CD14-positive monocyte (primary cell): ENCODE data around the gene MSS51. TPM values are rescaled to one million over a fixed set of nuclear protein-coding genes. Genes with fewer than 3 reads are reported as not detected.

Experiments
- DNase-seq, 3 donors: peaks; one replicate each; pipeline ENCODE4 v3.0.0-alpha.2; 2011 to 2022
- H2AFZ ChIP-seq: 2 replicates; pipeline ENCODE4 v1.6.0; 2012; ENCODE audit warnings: mild to moderate bottlenecking, low read depth, low read length, inconsistent platforms; ENCODE audit not compliant: insufficient read depth, poor library complexity, severe bottlenecking
- H3K27ac ChIP-seq, 2 donors: 1 replicate in 1 of 2; 2 replicates in 1 of 2; pipeline ENCODE4 v1.5.1; 2012 to 2013; ENCODE audit warnings: low read length in 2 of 2, control low read depth in 1 of 2, inconsistent platforms in 1 of 2, low read depth in 1 of 2, mild to moderate bottlenecking in 1 of 2
- H3K27me3 ChIP-seq, 2 donors: one replicate each; pipeline versions ENCODE4 v1.6.0 to v1.6.1; 2011 to 2013; ENCODE audit warnings: low read length in 2 of 2; ENCODE audit not compliant: control insufficient read depth in 2 of 2, insufficient read depth in 2 of 2
- H3K36me3 ChIP-seq, 2 donors: replicated peaks in 1 of 2; 1 replicate in 1 of 2; 2 replicates in 1 of 2; pipeline versions ENCODE4 v1.5.1 to v1.6.1; 2012 to 2013; ENCODE audit warnings: low read length in 2 of 2, control low read depth in 1 of 2, inconsistent platforms in 1 of 2, mild to moderate bottlenecking in 1 of 2; ENCODE audit not compliant: insufficient read depth in 2 of 2, control insufficient read depth in 1 of 2
- H3K4me1 ChIP-seq, 2 donors: 1 replicate in 1 of 2; 2 replicates in 1 of 2; pipeline versions ENCODE4 v1.5.1 to v1.6.1; 2012 to 2013; ENCODE audit warnings: low read length in 2 of 2, control low read depth in 1 of 2, inconsistent platforms in 1 of 2, mild to moderate bottlenecking in 1 of 2, moderate library complexity in 1 of 2; ENCODE audit not compliant: insufficient read depth in 2 of 2, control insufficient read depth in 1 of 2
- H3K4me2 ChIP-seq: replicated peaks from 2 replicates; pipeline ENCODE3; 2012; ENCODE audit warnings: low read length, moderate library complexity, mild to moderate bottlenecking; ENCODE audit not compliant: poor library complexity, severe bottlenecking; ENCODE audit errors: extremely low read depth
- H3K4me3 ChIP-seq, 3 experiments: fragments of 200-600 bp in 1 of 3; sonication (generic) in 1 of 3; replicated peaks in 1 of 3; 1 replicate in 2 of 3; 2 replicates in 1 of 3; pipeline ENCODE4 v1.5.1; 2011 to 2013; ENCODE audit warnings: low read length in 3 of 3, mild to moderate bottlenecking in 3 of 3, control low read depth in 2 of 3, low read depth in 2 of 3, inconsistent platforms in 1 of 3, moderate library complexity in 1 of 3
- H3K79me2 ChIP-seq: 2 replicates; pipeline ENCODE4 v1.6.0; 2012; ENCODE audit warnings: mild to moderate bottlenecking, control low read depth, inconsistent platforms, low read length, moderate library complexity; ENCODE audit not compliant: insufficient read depth
- H3K9ac ChIP-seq: 2 replicates; pipeline ENCODE4 v1.6.0; 2017; ENCODE audit warnings: low read length, mild to moderate bottlenecking; ENCODE audit not compliant: insufficient read depth, poor library complexity, severe bottlenecking
- H3K9me3 ChIP-seq, 2 donors: replicated peaks in 1 of 2; 1 replicate in 1 of 2; 2 replicates in 1 of 2; pipeline versions ENCODE4 v1.5.1 to v1.6.1; 2012 to 2013; ENCODE audit warnings: low read length in 2 of 2, control low read depth in 1 of 2; ENCODE audit not compliant: control insufficient read depth in 1 of 2, insufficient read depth in 1 of 2
- H4K20me1 ChIP-seq: 2 replicates; pipeline ENCODE4 v1.6.0; 2012; ENCODE audit warnings: mild to moderate bottlenecking, low read length, control low read depth, moderate library complexity; ENCODE audit not compliant: insufficient read depth
- H3K27ac Mint-ChIP-seq, 7 donors: one replicate each; pipeline ENCODE4 v1.8.0; 2020; ENCODE audit warnings: mild to moderate bottlenecking in 7 of 7, mixed read lengths in 7 of 7, moderate library complexity in 6 of 7, inconsistent platforms in 2 of 7
- H3K27me3 Mint-ChIP-seq, 3 donors: one replicate each; pipeline ENCODE4 v1.8.0; 2021 to 2022; ENCODE audit warnings: low read depth in 3 of 3, mild to moderate bottlenecking in 3 of 3, mixed read lengths in 3 of 3, moderate library complexity in 3 of 3, inconsistent platforms in 1 of 3
- H3K36me3 Mint-ChIP-seq, 2 donors: one replicate each; pipeline ENCODE4 v1.8.0; 2020; ENCODE audit warnings: mixed read lengths in 2 of 2, inconsistent platforms in 1 of 2, mild to moderate bottlenecking in 1 of 2
- H3K4me1 Mint-ChIP-seq: one replicate; pipeline ENCODE4 v1.8.0; 2020; ENCODE audit warnings: mild to moderate bottlenecking, mixed read lengths
- H3K4me3 Mint-ChIP-seq, 2 donors: one replicate each; pipeline ENCODE4 v1.8.0; 2020; ENCODE audit warnings: mild to moderate bottlenecking in 2 of 2, mixed read lengths in 2 of 2, moderate library complexity in 1 of 2
- H3K9me3 Mint-ChIP-seq, 7 donors: one replicate each; pipeline ENCODE4 v1.8.0; 2020 to 2022; ENCODE audit warnings: mixed read lengths in 7 of 7, mild to moderate bottlenecking in 6 of 7, moderate library complexity in 6 of 7, inconsistent platforms in 2 of 7
- CTCF ChIP-seq: fragments of 200-600 bp; IDR thresholded peaks from one replicate; pipeline ENCODE4 v1.8.0; 2022; ENCODE audit warnings: antibody characterized with exemption, mild to moderate bottlenecking
- WGBS: methylation state at CpG from one replicate; pipeline ENCODE4 v1.1.5; 2013; ENCODE audit warnings: missing lambda C conversion rate; ENCODE audit not compliant: insufficient coverage; 5-methylcytosine and 5-hydroxymethylcytosine counted together
- intact Hi-C, 2 donors: fragments of 100-400 bp; cut with micrococcal nuclease; formaldehyde crosslinking; loops; one replicate each; pipeline versions ENCODE4 v1.15.0 to v1.15.1; 2023
- polyA plus RNA-seq, 3 donors: library from polyadenylated mRNA; depleted of rRNA in 1 of 3; unstranded in 2 of 3; stranded (reverse) in 1 of 3; fragments of 300-500 nt in 2 of 3; fragments of >200 nt in 1 of 3; fragmentation: Illumina TruSeq in 2 of 3; gene quantifications; 1 replicate in 2 of 3; 2 replicates in 1 of 3; pipeline ENCODE4 v1.2.3, GENCODE V29; 2012 to 2021

Gene MSS51
- polyA plus RNA-seq, 3 donors = 4.9 TPM; not detected in 2

DNA sequence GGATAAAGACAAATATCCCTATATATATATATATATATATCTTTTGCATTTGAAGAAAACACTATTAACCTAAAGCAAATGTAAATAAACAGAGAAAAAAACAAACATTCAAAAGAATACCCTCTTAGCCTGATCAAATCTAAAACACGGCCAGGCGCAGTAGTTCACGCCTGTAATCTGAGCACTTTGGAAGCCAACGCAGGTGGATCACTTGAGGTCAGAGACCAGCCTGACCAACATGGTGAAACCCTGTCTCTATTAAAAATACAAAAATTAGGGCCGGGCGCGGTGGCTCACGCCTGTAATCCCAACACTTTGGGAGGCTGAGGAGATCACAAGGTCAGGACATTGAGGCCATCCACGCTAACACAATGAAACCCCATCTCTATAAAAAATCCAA, 28.7 kb downstream of the MSS51 start:
- no peak overlapping the region for H3K4me3 Mint-ChIP-seq
- Histone ChIP-seq H3K4me1 (no peaks in the 10 kb centered on the region), H3K79me2 (peaks cover 99% of the 10 kb centered on the region), H3K4me3 (no peak overlapping the region), H3K36me3 (peaks cover 12 to 33% of the 10 kb centered on the region in 2 donors), H4K20me1 (peaks cover 97% of the 10 kb centered on the region), H2AFZ (no peak overlapping the region), H3K9me3 (no peaks in the 10 kb centered on the region), H3K27me3 (no peaks in the 10 kb centered on the region), H3K27ac (no peak overlapping the region), H3K4me2 (no peak overlapping the region), H3K9ac (no peak overlapping the region)
- H3K27me3 Mint-ChIP-seq = no peaks in the 10 kb centered on the region
- peaks cover 15% of the 10 kb centered on the region for H3K4me1 Mint-ChIP-seq
- H3K9me3 Mint-ChIP-seq = peaks cover 0 to 2% (median 0%) of the 10 kb centered on the region in 7 donors
- no peak for TF ChIP-seq CTCF
- WGBS = 100% methylated on average over 8 of the region's 9 CpGs
- intact Hi-C loops = no loop called here
- DNase-seq = no peak
- H3K36me3 Mint-ChIP-seq = peaks cover 23 to 25% of the 10 kb centered on the region in 2 donors
- peak overlapping the region in 1 of 7 donors; percentile 21 for H3K27ac Mint-ChIP-seq

DNA sequence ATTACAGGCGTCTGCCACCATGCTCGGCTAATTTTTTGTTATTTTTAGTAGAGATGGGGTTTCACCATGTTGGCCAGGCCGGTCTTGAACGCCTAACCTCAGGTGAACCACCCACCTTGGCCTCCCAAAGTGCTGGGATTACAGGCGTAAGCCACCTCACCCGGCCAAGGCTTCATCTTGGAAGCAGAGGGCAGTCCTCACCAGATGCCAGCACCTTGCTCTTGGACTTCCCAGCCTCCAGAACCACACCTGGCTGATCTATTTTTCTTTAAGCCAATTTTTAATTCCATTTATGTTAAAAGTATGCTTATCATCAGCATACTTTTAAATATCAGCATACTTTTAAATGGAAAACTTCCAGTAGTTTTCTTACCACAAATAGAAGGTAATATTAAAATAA, 31.7 kb downstream of the MSS51 start:
- H3K36me3 ChIP-seq = peaks cover 23 to 48% of the 10 kb centered on the region in 2 donors
- H3K9me3 ChIP-seq = no peaks in the 10 kb centered on the region
- H3K79me2 ChIP-seq = peaks cover 75% of the 10 kb centered on the region
- no peaks in the 10 kb centered on the region for H3K27me3 Mint-ChIP-seq
- H3K9ac ChIP-seq = no peak overlapping the region
- peaks cover 35 to 41% of the 10 kb centered on the region in 2 donors for H3K36me3 Mint-ChIP-seq
- peak overlapping the region in 1 of 7 donors; percentile 50 for H3K27ac Mint-ChIP-seq
- H3K4me1 ChIP-seq = no peaks in the 10 kb centered on the region
- peaks cover 3% of the 10 kb centered on the region for H3K4me1 Mint-ChIP-seq
- 100% methylated on average over 6 of the region's 6 CpGs for WGBS
- no peak overlapping the region for H3K27ac ChIP-seq
- no peak for DNase-seq
- TF ChIP-seq CTCF = no peak
- no peaks in the 10 kb centered on the region for H3K27me3 ChIP-seq
- H3K4me3 Mint-ChIP-seq = no peak overlapping the region
- no peak overlapping the region for H3K4me3 ChIP-seq
- no peak overlapping the region for H2AFZ ChIP-seq
- H3K9me3 Mint-ChIP-seq = no peaks in the 10 kb centered on the region
- H4K20me1 ChIP-seq = peaks cover 86% of the 10 kb centered on the region
- intact Hi-C loops = no loop called here
- no peak overlapping the region for H3K4me2 ChIP-seq
